ENCODE results near the gene UBE2S.
A peak's percentile ranks its signal among the peaks of the same experiment; 100 is the strongest.
"Not testable (repeated sequence)": the region's sequence is repeated elsewhere in the genome, so short reads cannot be mapped to it uniquely, and the experiment has no call there.

UBE2S gene

DNA sequence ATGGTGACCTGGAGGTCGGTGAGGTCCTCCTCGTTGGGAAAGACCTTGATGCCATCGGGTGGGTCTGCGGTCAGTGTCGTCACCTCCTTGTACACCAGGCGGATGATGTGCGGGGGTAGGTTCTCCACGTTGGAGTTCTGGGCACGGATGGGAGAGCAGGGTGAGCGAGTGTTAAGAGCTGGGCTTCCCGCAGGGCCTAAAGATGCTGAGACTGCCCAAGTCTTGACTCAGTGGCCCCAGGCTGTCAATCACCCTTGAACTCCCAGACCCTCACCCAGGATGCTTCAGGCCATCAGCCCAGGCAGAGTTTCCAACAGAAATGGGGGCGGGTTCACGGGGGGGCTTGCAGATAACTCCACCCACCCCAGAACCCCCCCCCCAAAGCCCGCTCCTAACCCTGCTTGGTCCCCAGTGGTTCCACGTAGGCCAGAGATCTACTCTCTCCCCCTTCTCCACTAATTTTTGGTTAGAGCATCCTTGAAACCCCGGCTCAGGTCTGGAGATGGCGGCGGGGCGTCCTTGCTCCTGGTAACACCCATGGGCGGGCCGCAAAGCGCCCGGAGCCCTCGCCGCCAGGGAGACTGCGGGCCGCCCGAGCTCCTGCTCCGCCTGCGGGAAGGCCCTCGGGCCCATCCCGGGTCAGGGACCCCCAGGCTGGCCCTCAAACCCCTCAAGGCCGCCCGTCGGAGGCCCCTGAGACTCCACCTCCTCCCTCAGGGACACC lies 600 bp downstream of the UBE2S start:
- no peak for DNase-seq (ENCODE audit: low read depth in 4 of 4, low spot score in 1 of 4)

DNA sequence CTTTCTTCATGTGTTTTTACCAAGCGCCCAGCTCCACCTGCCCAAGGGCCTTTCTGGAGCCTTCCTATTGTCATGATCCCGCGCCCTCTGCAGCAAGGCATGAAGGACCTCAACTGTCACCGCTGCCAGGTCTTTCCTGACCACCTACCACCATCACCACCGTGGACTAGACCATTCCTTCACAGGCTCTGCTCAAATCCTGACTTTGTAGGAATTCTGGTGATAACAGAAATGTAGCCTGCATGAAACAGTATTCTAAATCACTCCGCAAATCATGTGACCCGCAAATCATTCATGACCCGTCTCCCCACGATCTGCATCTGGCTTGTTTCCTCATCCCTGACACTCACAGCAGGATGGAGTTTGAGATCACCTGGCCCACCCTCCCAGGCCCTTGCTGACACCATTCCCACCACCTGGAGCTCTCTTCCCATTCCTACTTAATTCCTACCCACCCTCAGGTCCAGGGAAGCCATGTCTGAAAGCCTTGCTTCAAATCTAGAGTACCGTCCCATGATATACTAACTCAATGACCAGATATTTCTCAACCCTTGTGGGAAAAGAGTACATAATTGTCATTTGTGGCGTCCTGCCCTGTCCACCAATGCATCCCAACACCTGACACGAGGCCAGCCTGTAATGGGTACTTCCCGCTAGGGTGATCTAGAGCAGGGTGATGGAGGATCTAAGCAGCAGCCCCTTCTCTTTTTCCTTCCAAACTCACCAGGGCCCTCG lies 1.3 kb downstream of the UBE2S start:
- no peak for DNase-seq (ENCODE audit: low read depth in 4 of 4, low spot score in 1 of 4)

DNA sequence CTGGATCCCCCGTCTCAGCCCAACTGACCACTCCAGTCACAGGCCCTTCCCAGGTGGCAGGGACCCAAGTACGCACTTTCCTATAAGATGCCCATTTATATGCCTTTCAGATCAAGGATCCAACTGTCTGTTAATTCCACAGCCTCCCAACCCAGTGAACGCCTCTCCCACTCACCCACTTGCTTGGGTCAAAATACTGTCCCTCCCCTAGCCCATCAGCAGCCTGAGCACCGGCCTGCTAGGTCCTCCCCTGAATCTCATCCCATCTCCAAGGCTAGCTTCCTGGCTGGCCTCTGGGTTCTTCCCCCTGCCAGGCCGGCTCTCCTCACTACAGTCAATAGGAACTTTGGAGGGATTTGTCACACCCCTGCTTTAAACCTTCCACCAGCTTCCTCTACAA lies 1.9 kb downstream of the UBE2S start:
- no peak for DNase-seq (ENCODE audit: low read depth in 4 of 4, low spot score in 1 of 4)

DNA sequence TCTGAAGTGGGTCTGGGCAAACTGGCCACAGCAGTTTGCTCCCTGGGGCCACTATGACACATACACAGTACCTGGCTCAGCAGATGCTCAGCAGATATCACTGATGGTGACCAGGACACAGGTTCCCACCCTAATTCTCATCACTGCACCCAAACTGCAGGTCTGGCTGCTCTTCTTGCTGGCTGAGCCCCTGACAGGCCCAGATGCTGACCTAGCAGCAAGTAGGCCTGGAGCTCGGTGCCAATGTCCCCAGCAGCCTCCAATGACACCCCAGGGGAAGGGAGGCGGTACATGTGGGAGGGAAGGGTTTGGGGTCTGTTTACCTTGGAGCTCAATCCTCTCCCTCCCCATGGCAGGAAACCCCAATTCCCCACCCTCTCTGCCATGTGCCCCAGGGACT lies 5.1 kb downstream of the UBE2S start:
- no peak for DNase-seq (ENCODE audit: low read depth in 4 of 4, low spot score in 1 of 4)

DNA sequence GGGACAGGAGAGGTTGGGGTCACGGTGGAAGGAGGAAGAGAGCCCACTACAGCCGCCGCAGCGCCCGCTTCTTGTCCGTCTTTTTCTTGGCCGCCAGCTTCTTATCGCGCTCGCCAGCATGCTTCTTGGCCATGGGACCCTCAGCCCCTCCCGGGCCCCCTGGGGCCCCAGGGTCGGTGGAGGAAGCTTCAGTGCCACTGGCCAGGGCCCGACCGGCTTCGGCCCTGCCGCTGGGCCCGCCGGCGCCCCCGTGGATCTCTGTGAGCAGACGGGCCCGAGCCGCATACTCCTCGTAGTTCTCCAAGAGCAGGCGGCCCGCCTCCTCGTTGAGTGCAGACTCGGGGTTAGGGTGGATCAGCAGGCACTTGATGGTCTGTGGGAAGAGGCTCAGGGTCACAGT lies 6.2 kb downstream of the UBE2S start:
- not testable (repeated sequence) for DNase-seq (ENCODE audit: low read depth in 4 of 4, low spot score in 1 of 4)

DNA sequence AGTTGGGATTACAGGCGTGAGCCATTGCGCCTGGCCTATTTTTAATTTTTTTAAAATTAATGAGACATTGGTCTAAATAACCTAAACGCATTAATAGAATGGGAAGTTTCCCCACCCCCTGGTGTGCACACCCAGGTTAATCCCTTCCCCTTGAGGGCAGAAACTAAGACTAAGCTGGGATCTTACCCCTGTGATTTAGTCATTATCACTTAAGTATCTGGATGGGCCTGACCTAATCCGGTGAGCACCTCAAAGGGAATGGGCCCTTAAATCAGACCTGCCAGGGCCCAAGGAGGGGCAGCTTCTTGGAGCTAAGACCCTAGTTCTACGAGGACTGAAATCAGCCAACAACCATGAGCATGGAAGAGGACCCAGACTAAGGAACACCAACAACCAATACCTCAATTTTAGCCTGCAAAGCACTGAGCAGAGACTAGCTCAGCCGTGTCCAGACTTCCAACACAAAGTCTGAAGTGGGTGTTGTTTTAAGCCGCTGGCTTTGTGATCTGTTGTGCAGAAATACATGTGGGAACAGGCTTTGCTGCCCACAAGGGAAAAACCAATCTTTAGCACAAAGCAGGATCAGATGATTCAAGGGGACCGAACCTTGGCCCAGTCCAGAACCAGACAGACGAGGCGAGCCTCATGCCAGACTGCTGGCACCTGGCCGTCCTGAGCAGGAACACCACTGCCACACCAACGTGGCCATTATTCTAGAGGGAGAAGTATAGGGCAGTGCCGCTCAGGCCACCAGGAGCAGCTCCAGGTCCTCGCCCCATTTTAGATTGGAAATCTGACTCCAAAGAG lies 7.1 kb downstream of the UBE2S start:
- no peak for DNase-seq (ENCODE audit: low read depth in 4 of 4, low spot score in 1 of 4)

DNA sequence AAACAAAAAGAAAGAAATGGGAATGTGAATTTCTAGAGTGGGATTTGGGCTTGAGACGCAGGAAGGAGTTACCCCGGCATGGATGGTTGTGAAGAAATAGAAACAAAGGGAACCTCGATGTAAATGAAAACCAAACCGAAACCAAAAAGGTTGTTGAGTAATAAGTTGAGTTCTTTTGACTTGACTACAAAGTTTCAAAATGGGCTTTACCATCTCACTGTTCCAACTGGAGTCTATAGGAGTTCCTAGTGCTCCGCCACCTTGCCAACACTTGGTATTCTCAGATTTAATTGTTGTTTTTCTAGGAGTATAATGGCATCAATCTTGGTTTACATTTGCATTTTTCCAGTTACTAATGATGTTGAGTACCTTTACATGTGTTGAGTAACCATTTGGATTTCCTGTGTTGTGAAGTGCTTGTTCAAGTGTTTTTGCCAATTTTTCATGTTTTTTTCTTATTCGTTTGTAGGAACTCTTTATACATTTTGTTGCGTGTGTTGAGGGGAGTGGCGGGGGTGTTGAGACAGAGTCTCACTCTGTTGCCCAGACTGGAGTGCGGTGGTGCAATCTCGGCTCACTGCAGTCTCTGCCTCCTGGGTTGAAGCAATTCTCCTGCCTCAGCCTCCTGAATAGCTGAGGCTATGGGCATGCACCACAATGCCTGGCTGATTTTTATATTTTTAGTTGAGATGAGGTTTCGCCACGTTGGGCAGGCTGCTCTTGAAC lies 9.2 kb downstream of the UBE2S start:
- no peak for DNase-seq (ENCODE audit: low read depth in 4 of 4, low spot score in 1 of 4)

DNA sequence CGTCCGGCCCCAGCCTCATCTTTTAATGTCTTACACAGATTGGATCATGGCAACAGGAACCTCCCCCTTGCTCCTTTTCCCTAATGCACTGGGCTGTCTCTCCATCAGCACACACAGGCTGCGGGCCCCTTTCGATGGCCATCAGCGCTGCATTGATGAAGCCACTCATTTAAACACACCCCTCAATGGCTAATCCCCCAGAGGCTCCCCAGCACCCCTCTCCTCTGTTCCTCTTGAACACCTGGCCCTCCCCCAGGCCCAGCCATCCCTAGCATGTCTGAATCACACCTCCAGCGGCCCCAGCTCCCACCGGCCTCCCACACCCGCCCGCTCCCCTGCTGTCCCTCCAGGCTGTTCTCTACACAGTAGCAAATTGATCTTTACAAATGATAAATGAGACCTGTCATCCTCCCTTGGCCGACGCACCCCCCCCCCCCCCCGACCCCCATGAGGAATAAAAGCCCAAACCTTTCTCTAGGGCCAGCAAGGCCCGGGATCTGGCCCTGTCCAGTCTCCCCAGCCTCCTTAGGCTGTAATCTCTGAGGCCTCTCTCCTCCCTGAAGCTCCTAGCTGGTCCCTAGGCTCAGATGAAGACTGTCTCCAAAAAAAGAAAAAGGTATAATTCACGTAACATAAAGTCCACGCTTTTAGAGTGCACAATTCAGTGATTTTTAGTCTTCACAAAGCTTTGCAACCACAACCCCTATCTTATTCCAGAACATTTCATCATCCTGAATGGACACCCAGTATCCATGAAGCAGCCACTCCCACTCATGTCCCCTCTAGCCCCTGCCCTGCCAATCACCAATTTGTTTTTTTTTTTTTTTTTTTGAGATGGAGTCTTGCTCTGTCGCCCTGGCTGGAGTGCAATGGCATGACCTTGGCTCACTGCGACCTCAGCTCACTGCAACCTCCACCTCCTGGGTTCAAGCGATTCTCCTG lies 14.5 kb downstream of the UBE2S start:
- no peak for DNase-seq (ENCODE audit: low read depth in 4 of 4, low spot score in 1 of 4)

DNA sequence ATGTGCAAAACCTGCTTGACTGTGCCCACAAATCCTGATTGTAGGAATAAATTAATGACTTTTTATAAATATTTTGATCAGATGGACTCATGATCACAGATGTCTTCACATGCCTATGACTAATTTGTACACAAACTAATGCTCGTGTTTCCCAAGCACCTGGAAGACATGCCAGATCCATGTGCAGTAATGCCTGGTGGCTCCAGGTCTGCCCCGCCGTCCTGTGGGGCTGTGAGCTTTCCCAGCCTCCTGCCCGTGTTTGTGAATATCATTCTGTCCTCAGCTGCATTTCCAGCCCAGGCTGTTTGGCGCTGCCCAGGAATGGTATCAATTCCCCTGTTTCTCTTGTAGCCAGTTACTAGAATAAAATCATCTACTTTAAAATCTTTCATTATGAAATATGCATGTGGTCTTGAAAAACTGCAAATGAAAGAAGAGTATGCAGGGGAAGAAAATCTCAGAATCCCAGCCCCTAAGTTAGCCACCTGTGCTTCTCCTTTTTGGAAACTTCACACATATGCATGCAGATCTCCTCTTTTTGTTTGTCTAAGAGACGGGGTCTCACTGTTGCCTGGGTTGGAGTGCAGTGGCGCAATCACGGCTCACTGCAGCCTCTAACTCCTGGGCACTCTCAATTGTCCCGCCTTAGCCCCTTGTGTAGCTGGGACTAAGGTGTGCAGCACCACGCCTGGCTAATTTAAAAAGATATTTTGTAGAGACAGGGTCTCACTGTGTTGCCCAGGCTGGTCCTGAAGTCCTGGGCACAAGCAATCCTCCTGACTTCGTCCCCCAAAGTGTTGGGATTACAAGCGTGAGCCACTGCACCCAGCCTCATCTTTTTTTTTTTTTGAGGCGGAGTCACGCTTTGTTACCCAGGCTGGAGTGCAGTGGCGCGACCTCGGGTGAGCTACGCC lies 15.6 kb downstream of the UBE2S start:
- DNase-seq (ENCODE audit: low read depth in 4 of 4, low spot score in 1 of 4): no peak

DNA sequence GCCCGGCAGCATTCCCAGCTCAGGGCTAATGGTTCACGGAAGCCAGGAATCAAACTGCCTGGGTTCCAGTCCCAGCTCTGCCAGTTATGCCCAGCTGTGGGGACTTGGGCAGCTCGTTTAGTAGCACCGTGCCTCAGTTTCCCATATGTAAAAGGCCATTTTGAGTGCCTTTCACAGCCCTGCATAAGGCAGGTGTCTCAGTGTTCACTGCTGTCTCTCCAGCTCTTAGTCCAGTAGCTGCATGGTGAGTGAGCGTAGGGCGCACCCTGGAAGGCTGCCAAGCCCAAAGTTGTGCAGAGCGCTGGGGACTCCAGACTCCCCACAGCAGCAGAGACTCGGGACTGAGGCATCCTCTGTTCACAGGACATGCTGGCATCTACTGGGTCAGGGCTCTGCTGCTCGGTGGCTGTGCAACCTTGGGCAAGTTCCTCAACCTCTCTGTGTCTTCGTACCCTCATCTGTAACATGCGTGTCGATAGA lies 16.4 kb downstream of the UBE2S start:
- no peak for DNase-seq (ENCODE audit: low read depth in 4 of 4, low spot score in 1 of 4)

DNA sequence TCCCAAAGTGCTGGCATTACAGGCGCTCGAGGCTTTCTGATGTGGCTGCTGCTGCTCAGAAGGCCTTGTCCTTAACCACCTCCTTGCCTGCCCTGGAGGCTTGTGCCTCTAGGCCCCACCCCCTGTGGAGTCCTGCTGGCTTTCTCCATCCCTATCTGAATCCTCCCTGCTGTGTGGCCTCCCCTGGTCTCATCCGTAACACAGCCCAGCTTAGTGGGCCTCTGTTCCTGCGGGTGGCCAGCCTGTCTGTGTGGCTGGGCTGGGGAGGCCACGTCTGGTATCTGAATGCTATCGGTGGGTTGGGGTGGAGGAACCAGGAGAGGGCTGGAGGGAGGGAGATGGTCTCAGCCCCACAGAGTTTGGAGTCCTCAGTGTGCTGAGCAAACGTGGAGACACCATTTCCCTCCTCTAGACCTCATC lies 17.1 kb downstream of the UBE2S start:
- DNase-seq (ENCODE audit: low read depth in 4 of 4, low spot score in 1 of 4): no peak

DNA sequence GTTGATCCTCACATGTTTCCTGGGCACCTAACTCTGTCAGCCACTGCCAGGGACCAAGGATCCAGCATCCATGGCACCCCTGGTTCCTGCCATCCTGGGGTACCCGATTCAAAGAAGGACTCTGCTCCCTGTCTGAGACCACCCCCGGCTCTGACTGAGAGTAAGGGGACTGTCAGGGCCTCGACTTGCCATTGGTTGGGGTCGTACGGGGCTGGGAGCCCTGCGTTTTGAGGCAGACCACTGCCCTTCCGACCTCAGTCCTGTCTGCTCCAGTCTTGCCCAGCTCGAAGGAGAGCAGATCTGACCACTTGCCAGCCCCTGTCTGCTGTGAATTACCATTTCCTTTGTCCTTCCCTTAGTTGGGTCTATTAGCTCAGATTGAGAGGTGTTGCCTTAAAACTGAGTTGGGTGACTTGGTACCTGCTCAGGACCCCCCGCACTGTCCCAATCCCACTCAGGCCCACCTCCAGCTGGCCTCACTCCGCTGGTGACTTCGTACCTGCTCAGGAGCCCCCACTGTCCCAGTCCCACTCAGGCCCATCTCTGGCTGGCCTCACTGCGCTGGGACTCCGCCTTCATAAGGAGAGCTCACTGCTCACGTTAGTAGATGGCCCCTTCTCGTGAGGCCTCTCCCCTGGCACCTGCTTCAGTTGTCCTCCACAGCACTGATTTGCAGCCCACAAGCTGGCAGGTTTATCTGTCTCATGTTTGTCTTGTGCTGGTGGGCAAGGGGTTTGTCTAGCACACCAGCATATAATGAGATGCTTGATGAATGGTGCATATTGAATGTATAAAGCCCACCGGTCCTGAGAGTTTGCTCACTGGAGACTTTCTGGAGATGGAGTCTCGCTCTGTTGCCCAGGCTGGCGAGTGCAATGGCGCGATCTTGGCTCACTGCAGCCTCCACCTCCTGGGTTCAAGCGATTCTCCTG lies 17.9 kb downstream of the UBE2S start:
- DNase-seq (ENCODE audit: low read depth in 4 of 4, low spot score in 1 of 4): no peak

DNA sequence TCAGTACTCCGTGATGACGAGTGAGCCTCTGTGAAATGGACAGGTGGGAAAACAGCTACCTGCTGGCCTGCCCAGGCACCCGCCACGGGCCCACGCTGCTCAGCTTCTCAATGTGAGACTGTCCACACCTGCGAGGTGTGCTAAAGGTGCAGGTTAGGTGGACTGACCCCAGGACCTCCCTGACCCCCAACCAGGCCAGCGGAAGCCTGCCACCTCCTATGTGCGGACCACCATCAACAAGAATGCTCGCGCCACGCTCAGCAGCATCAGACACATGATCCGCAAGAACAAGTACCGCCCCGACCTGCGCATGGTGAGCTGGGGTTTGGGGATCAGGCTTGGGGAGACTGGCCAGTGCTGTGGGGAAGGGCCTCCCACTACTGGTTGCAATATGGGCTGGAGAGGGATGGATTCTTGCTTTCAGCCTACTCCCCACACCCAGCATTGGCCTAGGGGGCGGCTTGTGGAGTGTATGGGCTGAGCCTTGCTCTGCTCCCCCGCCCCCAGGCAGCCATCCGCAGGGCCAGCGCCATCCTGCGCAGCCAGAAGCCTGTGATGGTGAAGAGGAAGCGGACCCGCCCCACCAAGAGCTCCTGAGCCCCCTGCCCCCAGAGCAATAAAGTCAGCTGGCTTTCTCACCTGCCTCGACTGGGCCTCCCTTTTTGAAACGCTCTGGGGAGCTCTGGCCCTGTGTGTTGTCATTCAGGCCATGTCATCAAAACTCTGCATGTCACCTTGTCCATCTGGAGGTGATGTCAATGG lies 19.7 kb downstream of the UBE2S start:
- DNase-seq (ENCODE audit: low read depth in 4 of 4, low spot score in 1 of 4): no peak

DNA sequence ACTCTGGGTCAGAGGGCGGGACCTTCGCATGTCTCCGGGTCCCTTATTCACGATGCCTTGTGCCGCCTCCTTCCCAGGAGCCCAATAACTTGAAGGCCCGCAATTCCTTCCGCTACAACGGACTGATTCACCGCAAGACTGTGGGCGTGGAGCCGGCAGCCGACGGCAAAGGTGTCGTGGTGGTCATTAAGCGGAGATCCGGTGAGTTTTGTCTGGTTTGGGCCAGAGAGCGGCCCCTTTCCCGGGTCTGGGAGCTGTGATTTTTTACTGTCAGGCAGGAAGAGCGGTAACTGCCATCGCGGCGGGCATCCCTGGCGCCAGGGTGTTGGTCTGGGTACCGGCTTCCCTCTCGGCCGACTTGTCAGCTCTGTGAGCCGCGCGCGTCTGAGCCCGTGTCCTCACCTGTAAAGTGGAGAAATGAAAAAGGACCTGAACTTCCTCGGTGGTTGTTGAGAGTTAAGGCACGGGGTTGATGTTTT lies 21.1 kb downstream of the UBE2S start:
- DNase-seq (ENCODE audit: low read depth in 4 of 4, low spot score in 1 of 4): no peak

DNA sequence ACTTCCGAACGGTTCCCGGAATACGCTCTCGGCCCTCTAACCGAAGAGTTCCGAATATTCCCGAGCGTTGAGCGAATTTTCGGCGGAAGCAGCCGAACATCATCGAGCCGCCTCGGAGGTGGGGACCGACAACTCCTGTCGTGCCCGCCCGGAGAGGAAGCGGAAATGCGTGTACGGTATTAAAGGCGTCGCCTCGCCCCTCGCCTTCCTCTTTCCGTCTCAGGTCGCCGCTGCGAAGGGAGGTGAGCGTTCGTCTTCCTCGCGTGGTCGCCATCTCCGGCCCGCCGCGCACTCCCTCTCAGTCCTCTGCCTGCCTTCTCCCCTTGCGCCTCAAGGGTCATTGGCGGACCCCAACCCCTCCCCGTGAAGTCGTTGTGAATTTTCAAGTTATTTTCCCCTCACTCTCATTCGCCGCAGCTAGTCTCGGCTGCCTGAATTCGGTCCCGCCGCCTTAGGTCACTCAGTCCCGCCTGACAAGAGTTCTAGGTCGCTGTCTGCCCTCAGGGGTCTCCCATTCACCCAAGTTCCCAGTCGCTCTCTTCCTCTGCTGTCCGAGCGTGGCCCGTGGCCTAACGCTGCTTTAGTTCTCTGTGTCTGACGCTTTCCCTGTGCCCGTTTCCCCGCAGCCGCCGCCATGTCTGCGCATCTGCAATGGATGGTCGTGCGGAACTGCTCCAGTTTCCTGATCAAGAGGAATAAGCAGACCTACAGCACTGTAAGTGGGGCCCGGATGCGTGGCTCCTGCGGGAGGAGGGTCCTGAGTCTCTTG lies 21.7 kb downstream of the UBE2S start, which contains the start of gene RPL28:
Gene RPL28 (plus strand): TSS at position 209 of the 769 bp plus-strand sequence. CDS start 426 bp downstream, at position 635.
- DNase-seq (ENCODE audit: low read depth in 4 of 4, low spot score in 1 of 4): peak; percentile 94 to 97 (median 95)
